Activated T-helper 17 cell treated with anti-CD3 and anti-CD28 coated beads, Interleukin-2, amount 50 U/mL, for 72 hours (primary cell): ENCODE measurements around the gene NCAN. TPM values are rescaled to one million over a fixed set of nuclear protein-coding genes. Genes with fewer than 3 reads are reported as not detected.

Experiments
- ATAC-seq: fragments of 150-1000 bp; cut with Tn5 transposase; replicated peaks from 2 replicates; pipeline ENCODE4 v1.10.0; 2021; ENCODE audit warnings: mild to moderate bottlenecking, moderate library complexity
- H3K27ac Mint-ChIP-seq: one replicate; pipeline ENCODE4 v1.8.0; 2022; ENCODE audit warnings: mixed read lengths
- H3K27me3 Mint-ChIP-seq: one replicate; pipeline ENCODE4 v1.8.0; 2022; ENCODE audit warnings: mixed read lengths
- H3K36me3 Mint-ChIP-seq: one replicate; pipeline ENCODE4 v1.8.0; 2022; ENCODE audit warnings: low read depth, mild to moderate bottlenecking, mixed read lengths
- H3K4me1 Mint-ChIP-seq: one replicate; pipeline ENCODE4 v1.8.0; 2022; ENCODE audit warnings: mixed read lengths
- H3K4me3 Mint-ChIP-seq: one replicate; pipeline ENCODE4 v1.8.0; 2022; ENCODE audit warnings: mild to moderate bottlenecking, mixed read lengths
- H3K9me3 Mint-ChIP-seq: one replicate; pipeline ENCODE4 v1.8.0; 2022; ENCODE audit warnings: mixed read lengths
- total RNA-seq, 2 donors: library from RNA; stranded (reverse); gene quantifications; one replicate each; pipeline ENCODE4 v1.2.3, GENCODE V29; 2022

Gene NCAN
- total RNA-seq, 2 donors from 2014 or later, result not detected

- Mint-ChIP-seq H3K36me3 (no peaks in the 10 kb centered on the region), H3K4me1 (peaks cover 8% of the 10 kb centered on the region), H3K27me3 (peaks cover 31% of the 10 kb centered on the region), H3K4me3 (no peak overlapping the region), H3K9me3 (no peaks in the 10 kb centered on the region), H3K27ac (no peak overlapping the region)
- no peak for ATAC-seq
Observed at GRCh38 chr19:19257137-19257536, 45.4 kb downstream of the NCAN start.

DNA sequence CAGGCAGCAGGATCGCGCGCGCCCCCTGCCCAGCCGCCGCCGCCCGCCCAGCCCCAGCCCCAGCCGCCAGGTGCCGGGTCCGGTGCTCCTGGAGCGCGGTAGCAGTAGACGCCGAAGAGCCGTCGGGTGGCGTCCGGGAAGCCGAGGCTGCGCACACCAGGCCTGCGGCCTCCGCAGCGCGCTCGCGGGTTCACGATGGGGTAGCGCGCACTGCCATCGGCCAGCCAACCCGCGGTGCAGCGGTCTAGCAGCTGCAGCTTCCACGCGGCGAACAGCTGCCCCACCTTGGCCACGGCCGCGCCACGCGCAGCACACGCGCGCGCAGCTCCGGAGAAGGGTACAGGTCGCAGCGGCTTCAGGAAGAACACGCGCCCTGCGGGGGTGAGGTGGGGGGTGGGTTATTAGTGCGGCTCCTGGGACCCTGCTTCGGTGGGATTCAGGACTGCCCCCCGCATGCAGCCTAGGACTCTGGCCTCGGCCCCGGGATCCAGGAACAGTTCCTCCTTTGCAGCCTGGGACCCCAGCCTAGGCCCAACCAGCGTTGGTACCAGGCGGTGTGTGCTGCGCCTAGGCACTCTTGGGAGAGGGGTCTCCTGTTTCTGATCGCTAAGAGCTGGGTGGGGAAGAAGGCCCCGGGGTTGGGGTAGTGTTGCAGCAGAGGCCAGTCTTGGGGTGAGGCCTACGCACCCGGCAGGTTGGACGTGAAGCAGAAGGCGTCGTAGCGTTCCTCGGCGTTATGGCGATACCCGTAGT is 46.3 kb downstream of the NCAN start:
- ATAC-seq, result no peak

DNA sequence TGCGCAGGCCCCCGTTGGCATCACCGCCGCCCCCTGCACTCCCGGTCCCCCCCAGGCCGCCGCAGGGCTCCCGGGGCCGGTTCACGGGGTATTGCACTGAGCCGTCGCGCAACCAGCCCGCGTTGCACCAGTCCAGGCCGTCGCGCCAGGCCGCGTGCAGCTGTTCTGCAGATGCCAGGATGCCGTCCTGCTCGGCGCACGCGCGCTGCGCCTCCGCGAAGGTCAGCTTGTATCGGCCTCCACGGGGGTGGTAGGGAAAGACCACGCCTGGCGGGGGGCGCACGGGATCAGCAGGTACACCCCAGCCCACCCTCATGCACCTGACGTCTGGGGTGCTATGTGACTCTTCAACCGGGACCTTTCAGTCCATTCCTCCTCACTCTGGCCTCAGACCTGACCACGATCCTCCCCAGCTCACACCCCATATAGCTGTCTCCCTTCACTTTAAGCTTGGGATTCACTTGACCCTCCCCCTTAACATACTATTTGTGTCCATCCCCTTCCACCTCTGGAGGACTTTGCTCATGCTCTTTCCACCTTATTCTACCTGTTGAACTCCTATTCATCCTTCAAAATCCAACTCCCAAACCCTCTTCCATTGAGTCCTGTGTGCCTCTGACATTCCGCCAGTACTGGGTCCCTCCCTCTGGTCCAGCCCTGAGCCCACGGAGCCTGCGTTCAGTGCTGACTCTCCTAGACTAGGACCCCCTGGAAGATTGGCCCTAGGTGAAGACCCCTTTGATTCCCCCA is 47.0 kb downstream of the NCAN start:
- H3K9me3 Mint-ChIP-seq, result no peaks in the 10 kb centered on the region
- H3K27me3 Mint-ChIP-seq, result peaks cover 34% of the 10 kb centered on the region
- no peak overlapping the region for H3K4me3 Mint-ChIP-seq
- H3K27ac Mint-ChIP-seq, result no peak overlapping the region
- peaks cover 12% of the 10 kb centered on the region for H3K4me1 Mint-ChIP-seq
- no peak for ATAC-seq
- no peaks in the 10 kb centered on the region for H3K36me3 Mint-ChIP-seq

More for the DNA sequence above, 46.3 kb downstream of the NCAN start:
- Mint-ChIP-seq H3K36me3 (no peaks in the 10 kb centered on the region), H3K9me3 (no peaks in the 10 kb centered on the region), H3K27ac (no peak overlapping the region), H3K4me1 (peaks cover 12% of the 10 kb centered on the region), H3K27me3 (peaks cover 36% of the 10 kb centered on the region), H3K4me3 (no peak overlapping the region)

- H3K27ac Mint-ChIP-seq, result no peak overlapping the region
- H3K4me3 Mint-ChIP-seq, result no peak overlapping the region
- H3K36me3 Mint-ChIP-seq, result no peaks in the 10 kb centered on the region
- peak; percentile 94 for ATAC-seq
- H3K4me1 Mint-ChIP-seq, result peaks cover 12% of the 10 kb centered on the region
- peaks cover 34% of the 10 kb centered on the region for H3K27me3 Mint-ChIP-seq
- no peaks in the 10 kb centered on the region for H3K9me3 Mint-ChIP-seq
Observed at GRCh38 chr19:19259741-19260140, 48.0 kb downstream of the NCAN start.

DNA sequence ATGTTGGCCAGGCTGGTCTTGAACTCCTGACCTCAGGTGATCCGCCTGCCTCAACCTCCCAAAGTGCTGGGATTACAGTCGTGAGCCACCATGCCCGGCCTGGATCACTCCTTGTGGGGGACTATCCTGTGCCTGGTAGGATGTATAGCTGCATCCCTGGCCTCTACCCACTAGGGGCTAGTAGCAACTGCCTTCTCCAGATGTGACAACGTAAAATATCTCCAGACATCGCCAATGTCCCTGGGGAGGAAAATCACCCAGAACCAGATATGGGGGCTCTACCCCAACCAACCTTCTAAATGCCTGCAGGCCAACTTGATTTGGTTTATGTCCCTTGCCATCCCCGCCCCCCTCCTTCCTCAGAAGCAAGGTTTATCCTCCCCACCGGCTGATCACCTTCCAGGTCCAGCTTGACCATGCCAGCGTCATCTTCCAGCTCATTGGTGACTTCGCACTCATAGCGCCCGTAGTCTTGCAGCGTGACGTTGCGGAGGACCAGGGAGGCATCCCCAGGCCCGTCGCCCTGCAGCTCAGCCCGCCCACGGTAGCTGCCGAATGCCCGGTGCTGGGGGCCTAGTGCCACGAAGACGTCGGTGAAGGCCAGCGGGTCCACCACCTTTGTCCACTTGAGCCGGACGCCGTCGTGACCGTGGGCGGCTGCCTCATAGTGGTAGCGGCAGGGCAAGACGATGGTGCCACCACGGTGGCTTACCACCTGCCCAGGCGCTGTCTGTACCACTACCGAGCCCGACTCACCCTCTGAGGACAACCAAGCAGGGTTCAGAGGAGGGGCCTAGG is 48.9 kb downstream of the NCAN start:
- Mint-ChIP-seq H3K27ac (no peak overlapping the region), H3K27me3 (peaks cover 32% of the 10 kb centered on the region), H3K4me1 (peaks cover 12% of the 10 kb centered on the region), H3K4me3 (no peak overlapping the region), H3K9me3 (no peaks in the 10 kb centered on the region), H3K36me3 (no peaks in the 10 kb centered on the region)
- no peak for ATAC-seq

- no peak overlapping the region for H3K27ac Mint-ChIP-seq
- H3K9me3 Mint-ChIP-seq, result no peaks in the 10 kb centered on the region
- peaks cover 27% of the 10 kb centered on the region for H3K27me3 Mint-ChIP-seq
- H3K4me1 Mint-ChIP-seq, result peaks cover 9% of the 10 kb centered on the region
- peak overlapping the region; percentile 46 for H3K4me3 Mint-ChIP-seq
- ATAC-seq, result no peak
- no peaks in the 10 kb centered on the region for H3K36me3 Mint-ChIP-seq
Observed at GRCh38 chr19:19261350-19262189, 49.8 kb downstream of the NCAN start.

GRCh38 chr19:19262190-19263057 is 50.7 kb downstream of the NCAN start:
- H3K4me1 Mint-ChIP-seq, result peaks cover 8% of the 10 kb centered on the region
- H3K27me3 Mint-ChIP-seq, result peaks cover 22% of the 10 kb centered on the region
- no peak for ATAC-seq
- no peaks in the 10 kb centered on the region for H3K9me3 Mint-ChIP-seq
- no peak overlapping the region for H3K27ac Mint-ChIP-seq
- peak overlapping the region; percentile 46 for H3K4me3 Mint-ChIP-seq
- no peaks in the 10 kb centered on the region for H3K36me3 Mint-ChIP-seq

GRCh38 chr19:19263886-19264487 is 52.2 kb downstream of the NCAN start:
- Mint-ChIP-seq H3K27ac (no peak overlapping the region), H3K9me3 (no peaks in the 10 kb centered on the region), H3K4me3 (no peak overlapping the region), H3K4me1 (peaks cover 8% of the 10 kb centered on the region), H3K36me3 (no peaks in the 10 kb centered on the region), H3K27me3 (peaks cover 19% of the 10 kb centered on the region)
- no peak for ATAC-seq

- ATAC-seq, result no peak
- Mint-ChIP-seq H3K4me3 (no peak overlapping the region), H3K27ac (no peak overlapping the region), H3K4me1 (peaks cover 2% of the 10 kb centered on the region), H3K27me3 (peaks cover 6% of the 10 kb centered on the region), H3K9me3 (no peaks in the 10 kb centered on the region), H3K36me3 (no peaks in the 10 kb centered on the region)
Observed at GRCh38 chr19:19267305-19267704, 55.5 kb downstream of the NCAN start.

GRCh38 chr19:19268453-19269385 is 57.0 kb downstream of the NCAN start:
- H3K4me1 Mint-ChIP-seq, result peaks cover 5% of the 10 kb centered on the region
- H3K36me3 Mint-ChIP-seq, result no peaks in the 10 kb centered on the region
- no peak overlapping the region for H3K27ac Mint-ChIP-seq
- H3K9me3 Mint-ChIP-seq, result no peaks in the 10 kb centered on the region
- peaks cover 4% of the 10 kb centered on the region for H3K27me3 Mint-ChIP-seq
- no peak overlapping the region for H3K4me3 Mint-ChIP-seq
- no peak for ATAC-seq

GRCh38 chr19:19269952-19270694 is 58.4 kb downstream of the NCAN start:
- no peak overlapping the region for H3K4me3 Mint-ChIP-seq
- no peaks in the 10 kb centered on the region for H3K36me3 Mint-ChIP-seq
- peaks cover 9% of the 10 kb centered on the region for H3K27me3 Mint-ChIP-seq
- H3K4me1 Mint-ChIP-seq, result peaks cover 10% of the 10 kb centered on the region
- ATAC-seq, result no peak
- no peak overlapping the region for H3K27ac Mint-ChIP-seq
- no peaks in the 10 kb centered on the region for H3K9me3 Mint-ChIP-seq
